Astrocyte of the hippocampus (primary cell): ENCODE measurements around the gene UBE2G1.
"Not testable (repeated sequence)": the region's sequence is repeated elsewhere in the genome, so short reads cannot be mapped to it uniquely, and the experiment has no call there.

Experiments
- DNase-seq: peaks from one replicate; pipeline ENCODE4 v3.0.0; 2011; ENCODE audit warnings: low read depth, low spot score

UBE2G1 gene

GRCh38 chr17:4366327-4367063 lies at the start of gene UBE2G1:
Gene UBE2G1, minus strand, starts transcription at chr17:4366675. Its CDS starts 359 bp downstream, at chr17:4366316.
- DNase-seq: peak; percentile 99

DNA sequence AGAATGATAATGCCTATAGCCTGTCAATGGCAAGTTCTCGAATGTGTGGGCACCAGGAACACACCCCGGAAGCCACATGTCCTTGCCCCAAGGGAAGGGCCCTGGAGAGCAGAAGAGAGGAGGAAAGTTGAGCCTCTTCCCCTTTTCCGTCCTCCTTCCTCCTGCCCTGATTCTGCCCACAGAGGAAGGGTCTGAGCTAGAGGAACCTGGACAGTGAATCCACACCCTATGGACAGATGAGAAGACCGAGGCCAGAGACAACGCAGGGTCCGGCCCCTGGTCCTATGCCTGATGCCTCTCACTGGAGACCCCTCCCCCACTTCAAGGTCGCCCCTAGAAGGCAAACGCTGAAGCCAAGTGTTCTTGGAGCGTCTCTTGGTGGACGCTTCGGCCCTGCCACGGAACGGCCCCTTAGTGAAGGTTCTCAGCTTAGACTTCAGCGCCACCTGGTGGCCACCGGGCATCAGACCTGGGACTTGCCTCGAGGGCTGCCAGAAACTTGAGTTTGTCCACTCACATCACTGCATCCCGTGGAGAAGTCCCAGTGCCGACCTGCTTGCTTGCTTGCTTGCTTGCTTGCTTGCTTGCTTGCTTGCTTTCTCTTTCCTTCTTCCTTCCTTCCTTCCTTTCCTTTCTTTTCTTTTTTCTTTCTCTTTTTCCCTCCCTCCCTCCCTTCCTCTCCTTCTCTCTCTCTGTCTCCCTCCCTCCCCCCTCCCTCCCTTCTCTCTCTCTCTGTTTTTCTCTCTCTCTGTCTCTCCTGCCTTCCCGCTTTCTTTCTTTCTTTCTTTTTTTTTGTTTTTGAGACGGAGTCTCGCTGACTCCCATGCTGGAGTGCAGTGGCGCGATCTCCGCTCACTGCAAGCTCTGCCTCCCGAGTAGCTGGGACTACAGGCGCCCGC lies 46.7 kb upstream of the UBE2G1 start:
- peak; percentile 96 for DNase-seq

GRCh38 chr17:4411201-4411600 lies 44.7 kb upstream of the UBE2G1 start:
- DNase-seq: no peak

- no peak for DNase-seq
These were observed 43.2 kb upstream of the UBE2G1 start for GRCh38 chr17:4409659-4410058.

- DNase-seq: peak; percentile 36
These were observed 41.4 kb upstream of the UBE2G1 start for GRCh38 chr17:4407851-4408250.

DNA sequence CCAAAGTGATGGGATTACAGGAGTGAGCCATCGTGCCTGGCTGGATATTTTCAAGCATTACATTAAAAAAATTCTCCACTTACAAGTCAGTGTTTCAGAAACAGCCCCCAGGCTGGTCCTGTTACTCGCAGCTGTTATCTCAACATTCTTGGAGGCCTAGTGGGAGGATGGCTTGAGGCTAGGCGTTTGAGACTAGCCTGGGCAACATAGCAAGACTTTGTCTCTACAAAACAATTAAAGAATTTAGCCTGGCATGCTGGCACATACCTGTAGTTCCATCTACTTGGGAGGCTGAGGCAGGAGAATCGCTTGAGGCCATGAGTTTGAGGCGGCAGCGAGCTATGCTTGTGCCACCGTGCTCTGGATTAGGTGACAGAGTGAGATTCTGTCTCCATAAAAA lies 40.7 kb upstream of the UBE2G1 start:
- DNase-seq: no peak

GRCh38 chr17:4406386-4406785 lies 39.9 kb upstream of the UBE2G1 start:
- no peak for DNase-seq

GRCh38 chr17:4405699-4406098 lies 39.2 kb upstream of the UBE2G1 start:
- DNase-seq: no peak

GRCh38 chr17:4405038-4405669 lies 38.7 kb upstream of the UBE2G1 start:
- DNase-seq: no peak

- no peak for DNase-seq
These were observed 31.4 kb upstream of the UBE2G1 start for GRCh38 chr17:4397840-4398239.

DNA sequence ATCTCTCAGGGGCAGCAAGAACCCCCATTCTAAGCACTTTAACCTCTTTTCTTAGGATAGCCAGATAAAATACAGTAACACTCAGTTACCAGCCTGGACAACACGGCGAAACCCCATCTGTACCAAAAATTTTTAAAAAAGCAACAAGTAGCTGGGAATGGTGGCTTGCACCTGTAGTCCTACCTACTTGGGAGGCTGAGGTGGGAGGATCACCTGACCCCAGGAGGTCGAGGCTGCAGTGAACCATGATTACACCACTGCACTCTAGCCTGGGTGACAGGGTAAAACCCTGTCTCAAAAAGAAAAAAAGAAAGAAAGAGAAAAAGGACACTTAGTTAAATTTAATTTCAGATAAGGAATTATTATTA lies 28.6 kb upstream of the UBE2G1 start:
- DNase-seq: no peak

- DNase-seq: no peak
These were observed 28.0 kb upstream of the UBE2G1 start for GRCh38 chr17:4394208-4395110.

DNA sequence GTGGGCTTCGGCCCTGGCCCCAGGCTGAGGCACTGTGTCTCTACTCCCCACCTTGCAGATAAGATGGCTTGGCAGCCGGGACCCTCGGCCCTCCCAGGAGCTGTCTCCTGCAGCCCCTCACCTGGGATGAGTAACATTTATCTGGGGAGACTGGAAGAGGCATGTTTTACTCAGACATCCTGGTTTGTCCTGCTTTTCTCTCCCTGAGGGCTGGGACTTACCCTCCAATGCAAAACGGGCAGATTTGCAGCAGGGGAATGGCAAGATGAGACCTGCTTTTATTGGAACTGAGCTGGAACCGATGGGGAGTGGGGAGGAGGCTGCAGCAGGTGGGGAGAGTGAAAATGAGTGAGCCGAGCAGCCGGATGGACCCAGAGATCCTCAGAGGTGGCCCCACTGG lies 27.3 kb upstream of the UBE2G1 start:
- no peak for DNase-seq

- DNase-seq: no peak
These were observed 22.6 kb upstream of the UBE2G1 start for GRCh38 chr17:4389079-4389478.

GRCh38 chr17:4387137-4387536 lies 20.7 kb upstream of the UBE2G1 start:
- no peak for DNase-seq

- no peak for DNase-seq
These were observed 19.9 kb upstream of the UBE2G1 start for GRCh38 chr17:4386406-4386805.

- DNase-seq: no peak
These were observed 15.5 kb upstream of the UBE2G1 start for GRCh38 chr17:4381690-4382671.

DNA sequence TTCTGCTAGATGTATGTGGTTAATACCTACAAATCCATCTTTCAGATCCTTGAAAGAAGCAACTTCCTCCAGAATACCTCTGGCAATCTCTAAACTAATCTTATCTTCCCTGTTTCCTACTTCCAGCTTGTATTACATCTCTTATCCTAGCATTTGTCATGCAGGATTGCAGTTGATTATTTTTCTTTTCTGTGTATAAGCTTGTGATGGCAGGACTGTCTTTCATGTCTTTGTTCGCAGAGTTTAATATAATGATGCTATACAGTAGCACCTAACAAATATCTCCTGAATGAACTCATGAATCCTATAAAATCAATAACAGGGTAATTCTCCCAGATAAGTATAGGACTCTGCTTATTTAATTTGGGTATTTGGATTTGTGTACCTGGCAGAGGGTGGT lies 12.2 kb upstream of the UBE2G1 start:
- DNase-seq: no peak

GRCh38 chr17:4377247-4377646 lies 10.8 kb upstream of the UBE2G1 start:
- DNase-seq: not testable (repeated sequence)

GRCh38 chr17:4375796-4376440 lies 9.4 kb upstream of the UBE2G1 start:
- DNase-seq: not testable (repeated sequence)
